Measurements from ENCODE around the gene LSM3. TPM values are rescaled to one million over a fixed set of nuclear protein-coding genes. Genes with fewer than 3 reads are reported as not detected.
"Not testable (repeated sequence)": the region's sequence is repeated elsewhere in the genome, so short reads cannot be mapped to it uniquely, and the experiment has no call there.

Gene LSM3
- total RNA-seq, 5 donors from 2014 or later (not counting 1 experiment from before 2014, with no cell fraction given): 6.7 to 8.4 (median 7.3) TPM

DNA sequence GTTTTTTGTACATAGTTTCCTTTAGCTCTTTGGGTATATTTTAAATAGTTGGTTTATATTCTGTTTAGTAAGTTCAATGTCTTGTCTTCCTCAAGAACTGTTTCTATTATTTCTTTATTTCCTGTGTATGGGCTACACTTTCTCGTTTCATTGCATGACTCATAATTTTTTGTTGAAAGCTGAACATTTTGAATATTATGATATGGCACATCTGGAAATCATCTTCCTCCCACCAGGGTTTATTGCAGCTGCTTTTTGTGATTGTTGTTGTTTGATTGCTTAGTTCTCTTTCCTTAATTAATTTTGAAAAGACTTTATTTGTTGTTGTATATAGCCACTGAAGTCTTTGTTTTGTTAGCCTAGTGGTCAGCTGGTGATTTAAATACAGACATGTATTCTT is 43.8 kb downstream of the LSM3 start:
- ChIA-PET POLR2A (no interaction called here), CTCF (interaction anchor here in 1 of 2 donors (1.3 kb wide), 1 partner anchor 325 kb away, joined by 4 read pairs; no protein-coding TSS in a partner anchor)
- DNase-seq (no peak), ATAC-seq (replicated peaks in 1 of 4) (no peak)
- Mint-ChIP-seq H3K4me1 (peaks cover 0 to 5% (median 4%) of the 10 kb centered on the region in 3 donors), H3K27ac (no peak overlapping the region), H3K9me3 (peaks cover 8 to 28% (median 15%) of the 10 kb centered on the region in 3 donors), H3K36me3 (peaks cover 3% of the 10 kb centered on the region), H3K27me3 (peaks cover 21 to 22% of the 10 kb centered on the region in 2 donors), H3K4me3 (no peak overlapping the region)
- WGBS (ENCODE audit: insufficient coverage): no CpG with 5 or more reads among the region's 1 CpG
- Histone ChIP-seq H3K4me1 (ENCODE audit: control insufficient read depth in 1 of 2, extremely low read depth in 1 of 2, insufficient read depth in 2 of 2, low read length in 2 of 2) (no peaks in the 10 kb centered on the region), H3K9me3 (peaks cover 2% of the 10 kb centered on the region), H3K4me3 (ENCODE audit: control insufficient read depth in 1 of 2, extremely low read depth in 1 of 2, low read length in 1 of 2) (no peak overlapping the region), H3K27ac (ENCODE audit: low read length) (no peak overlapping the region), H3K36me3 (ENCODE audit: control insufficient read depth in 2 of 2, extremely low read depth in 1 of 2, insufficient read depth in 1 of 2, low read length in 1 of 2) (no peaks in the 10 kb centered on the region), H3K27me3 (replicated peaks in 1 of 2; ENCODE audit: control insufficient read depth in 2 of 2, extremely low read depth in 1 of 2, insufficient read depth in 2 of 2, low read length in 1 of 2) (peaks cover 0 to 12% of the 10 kb centered on the region in 2 experiments)

- no peak overlapping the region for H3K27ac ChIP-seq (ENCODE audit: low read length)
- H3K4me1 Mint-ChIP-seq: peaks cover 0 to 5% (median 1%) of the 10 kb centered on the region in 3 donors
- DNase-seq (no peak), ATAC-seq (replicated peaks in 1 of 4) (no peak)
- H3K9me3 ChIP-seq: peaks cover 2% of the 10 kb centered on the region
- peaks cover 22 to 24% of the 10 kb centered on the region in 2 donors for H3K27me3 Mint-ChIP-seq
- peaks cover 0 to 12% of the 10 kb centered on the region in 2 experiments for H3K27me3 ChIP-seq (replicated peaks in 1 of 2; ENCODE audit: control insufficient read depth in 2 of 2, extremely low read depth in 1 of 2, insufficient read depth in 2 of 2, low read length in 1 of 2)
- H3K4me3 ChIP-seq (ENCODE audit: control insufficient read depth in 1 of 2, extremely low read depth in 1 of 2, low read length in 1 of 2): no peak overlapping the region
- POLR2A ChIA-PET: no interaction called here
- CTCF ChIA-PET: no interaction called here
- H3K9me3 Mint-ChIP-seq: peaks cover 8 to 28% (median 15%) of the 10 kb centered on the region in 3 donors
- H3K36me3 ChIP-seq (ENCODE audit: control insufficient read depth in 2 of 2, extremely low read depth in 1 of 2, insufficient read depth in 1 of 2, low read length in 1 of 2): no peaks in the 10 kb centered on the region
- H3K36me3 Mint-ChIP-seq: peaks cover 3% of the 10 kb centered on the region
- H3K4me1 ChIP-seq (ENCODE audit: control insufficient read depth in 1 of 2, extremely low read depth in 1 of 2, insufficient read depth in 2 of 2, low read length in 2 of 2): no peaks in the 10 kb centered on the region
- no peak overlapping the region for H3K27ac Mint-ChIP-seq
- no peak overlapping the region for H3K4me3 Mint-ChIP-seq
- 64% methylated on average over 2 of the region's 3 CpGs for WGBS (ENCODE audit: insufficient coverage)
Measured at GRCh38 chr3:14222900-14223594, 44.4 kb downstream of the LSM3 start.

GRCh38 chr3:14223595-14223994 is 45.0 kb downstream of the LSM3 start:
- Mint-ChIP-seq H3K36me3 (peaks cover 3% of the 10 kb centered on the region), H3K4me1 (peaks cover 0 to 5% (median 0%) of the 10 kb centered on the region in 3 donors), H3K27me3 (peaks cover 24 to 25% of the 10 kb centered on the region in 2 donors), H3K9me3 (peaks cover 8 to 28% (median 15%) of the 10 kb centered on the region in 3 donors), H3K4me3 (no peak overlapping the region), H3K27ac (no peak overlapping the region)
- Histone ChIP-seq H3K4me1 (ENCODE audit: control insufficient read depth in 1 of 2, extremely low read depth in 1 of 2, insufficient read depth in 2 of 2, low read length in 2 of 2) (no peaks in the 10 kb centered on the region), H3K36me3 (ENCODE audit: control insufficient read depth in 2 of 2, extremely low read depth in 1 of 2, insufficient read depth in 1 of 2, low read length in 1 of 2) (no peaks in the 10 kb centered on the region), H3K27ac (ENCODE audit: low read length) (no peak overlapping the region), H3K9me3 (peaks cover 2% of the 10 kb centered on the region), H3K4me3 (ENCODE audit: control insufficient read depth in 1 of 2, extremely low read depth in 1 of 2, low read length in 1 of 2) (no peak overlapping the region), H3K27me3 (replicated peaks in 1 of 2; ENCODE audit: control insufficient read depth in 2 of 2, extremely low read depth in 1 of 2, insufficient read depth in 2 of 2, low read length in 1 of 2) (peaks cover 0 to 12% of the 10 kb centered on the region in 2 experiments)
- no peak for ATAC-seq (replicated peaks in 1 of 4)
- DNase-seq: no peak
- ChIA-PET POLR2A (no interaction called here), CTCF (no interaction called here)
- 80% methylated on average over 1 of the region's 1 CpG for WGBS (ENCODE audit: insufficient coverage)

DNA sequence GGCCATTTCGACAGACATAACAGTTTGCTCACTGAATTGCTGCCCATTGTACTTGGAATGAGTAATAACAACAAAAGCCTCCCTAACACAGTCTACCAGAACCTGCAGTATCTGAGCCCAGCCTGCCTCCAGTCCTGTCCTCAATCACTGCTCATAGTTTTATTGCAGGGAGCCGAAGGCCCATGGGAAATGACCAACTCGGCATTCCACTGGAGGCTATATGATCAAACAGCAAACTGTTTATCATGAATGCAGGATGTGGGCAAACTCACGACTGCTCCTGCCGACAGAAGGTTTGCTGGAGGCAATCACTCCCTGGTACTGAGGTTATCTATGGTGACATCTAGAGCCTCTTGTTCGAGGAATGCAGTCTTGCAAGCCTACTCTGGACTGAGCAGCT is 46.3 kb downstream of the LSM3 start:
- H3K9me3 Mint-ChIP-seq: peaks cover 8 to 25% (median 14%) of the 10 kb centered on the region in 3 donors
- peaks cover 2% of the 10 kb centered on the region for H3K9me3 ChIP-seq
- POLR2A ChIA-PET: no interaction called here
- 73% methylated on average over 3 of the region's 6 CpGs for WGBS (ENCODE audit: insufficient coverage)
- peaks cover 0 to 12% of the 10 kb centered on the region in 2 experiments for H3K27me3 ChIP-seq (replicated peaks in 1 of 2; ENCODE audit: control insufficient read depth in 2 of 2, extremely low read depth in 1 of 2, insufficient read depth in 2 of 2, low read length in 1 of 2)
- H3K27ac ChIP-seq (ENCODE audit: low read length): no peak overlapping the region
- H3K4me1 Mint-ChIP-seq: peaks cover 0 to 5% (median 0%) of the 10 kb centered on the region in 3 donors
- H3K4me3 Mint-ChIP-seq: no peak overlapping the region
- H3K27ac Mint-ChIP-seq: no peak overlapping the region
- no peak for ATAC-seq (replicated peaks in 1 of 4)
- CTCF ChIA-PET: no interaction called here
- H3K4me3 ChIP-seq (ENCODE audit: control insufficient read depth in 1 of 2, extremely low read depth in 1 of 2, low read length in 1 of 2): no peak overlapping the region
- peaks cover 24 to 25% of the 10 kb centered on the region in 2 donors for H3K27me3 Mint-ChIP-seq
- no peaks in the 10 kb centered on the region for H3K4me1 ChIP-seq (ENCODE audit: control insufficient read depth in 1 of 2, extremely low read depth in 1 of 2, insufficient read depth in 2 of 2, low read length in 2 of 2)
- H3K36me3 Mint-ChIP-seq: peaks cover 3% of the 10 kb centered on the region
- no peak for DNase-seq
- no peaks in the 10 kb centered on the region for H3K36me3 ChIP-seq (ENCODE audit: control insufficient read depth in 2 of 2, extremely low read depth in 1 of 2, insufficient read depth in 1 of 2, low read length in 1 of 2)

DNA sequence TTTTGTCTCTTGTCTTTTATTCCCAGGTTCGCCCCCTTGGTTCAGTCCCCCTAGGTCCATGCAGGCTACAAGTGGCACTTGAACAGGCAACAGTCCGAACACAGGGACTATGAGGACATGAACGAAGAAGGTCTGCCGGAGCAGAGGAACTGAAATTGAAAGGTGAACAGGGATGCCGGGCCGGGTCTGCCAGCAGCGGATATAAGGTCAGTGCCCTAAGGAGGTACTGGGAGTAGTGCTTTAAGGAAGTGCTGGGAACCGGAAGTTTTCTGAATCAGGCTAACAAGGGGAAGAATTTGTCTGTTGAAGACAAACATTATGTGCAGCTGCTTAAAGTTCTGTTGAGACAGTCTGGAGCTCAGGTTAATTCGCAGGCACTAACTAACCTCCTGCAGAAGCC is 46.8 kb downstream of the LSM3 start:
- Mint-ChIP-seq H3K4me1 (peaks cover 0 to 5% (median 0%) of the 10 kb centered on the region in 3 donors), H3K27ac (no peak overlapping the region), H3K4me3 (no peak overlapping the region), H3K9me3 (peaks cover 8 to 21% (median 10%) of the 10 kb centered on the region in 3 donors), H3K36me3 (peaks cover 3% of the 10 kb centered on the region), H3K27me3 (peaks cover 24 to 30% of the 10 kb centered on the region in 2 donors)
- 71% methylated on average over 5 of the region's 9 CpGs for WGBS (ENCODE audit: insufficient coverage)
- Histone ChIP-seq H3K27ac (ENCODE audit: low read length) (no peak overlapping the region), H3K4me1 (ENCODE audit: control insufficient read depth in 1 of 2, extremely low read depth in 1 of 2, insufficient read depth in 2 of 2, low read length in 2 of 2) (no peaks in the 10 kb centered on the region), H3K4me3 (ENCODE audit: control insufficient read depth in 1 of 2, extremely low read depth in 1 of 2, low read length in 1 of 2) (no peak overlapping the region), H3K9me3 (peaks cover 2% of the 10 kb centered on the region), H3K27me3 (replicated peaks in 1 of 2; ENCODE audit: control insufficient read depth in 2 of 2, extremely low read depth in 1 of 2, insufficient read depth in 2 of 2, low read length in 1 of 2) (peaks cover 0 to 12% of the 10 kb centered on the region in 2 experiments), H3K36me3 (ENCODE audit: control insufficient read depth in 2 of 2, extremely low read depth in 1 of 2, insufficient read depth in 1 of 2, low read length in 1 of 2) (no peaks in the 10 kb centered on the region)
- DNase-seq: no peak
- ChIA-PET POLR2A (no interaction called here), CTCF (no interaction called here)
- no peak for ATAC-seq (replicated peaks in 1 of 4)

- H3K36me3 ChIP-seq (ENCODE audit: control insufficient read depth in 2 of 2, extremely low read depth in 1 of 2, insufficient read depth in 1 of 2, low read length in 1 of 2); H3K4me1 Mint-ChIP-seq; H3K27ac Mint-ChIP-seq; H3K4me1 ChIP-seq (ENCODE audit: control insufficient read depth in 1 of 2, extremely low read depth in 1 of 2, insufficient read depth in 2 of 2, low read length in 2 of 2); DNase-seq; H3K27ac ChIP-seq (ENCODE audit: low read length); ATAC-seq (replicated peaks in 1 of 4); POLR2A ChIA-PET; H3K4me3 ChIP-seq (ENCODE audit: control insufficient read depth in 1 of 2, extremely low read depth in 1 of 2, low read length in 1 of 2); H3K36me3 Mint-ChIP-seq; H3K4me3 Mint-ChIP-seq; H3K9me3 ChIP-seq: not testable (repeated sequence)
- H3K27me3 Mint-ChIP-seq: peaks cover 31 to 35% of the 10 kb centered on the region in 2 donors
- H3K27me3 ChIP-seq (replicated peaks in 1 of 2; ENCODE audit: control insufficient read depth in 2 of 2, extremely low read depth in 1 of 2, insufficient read depth in 2 of 2, low read length in 1 of 2): peaks cover 0 to 15% of the 10 kb centered on the region in 2 experiments
- 58% methylated on average over 2 of the region's 3 CpGs for WGBS (ENCODE audit: insufficient coverage)
- peaks cover 8 to 13% (median 10%) of the 10 kb centered on the region in 3 donors for H3K9me3 Mint-ChIP-seq
- CTCF ChIA-PET: interaction anchor here in 1 of 2 donors (0.6 kb wide), 1 partner anchor 19 kb away, joined by 4 read pairs; no protein-coding TSS in a partner anchor
Measured at GRCh38 chr3:14226351-14226750, 47.7 kb downstream of the LSM3 start.
